Dedifferentiated amniotic fluid mesenchymal stem cell (primary cell): ENCODE results near the gene SLFNL1.

ENCODE experiments used
- DNase-seq: peaks from one replicate; pipeline ENCODE4 v3.0.0-alpha.2; 2016; ENCODE audit errors: extremely low spot score

SLFNL1 gene

GRCh38 chr1:41021526-41022308, at the start of gene SLFNL1:
Gene SLFNL1, minus strand, starts transcription at chr1:41021725. Its CDS starts 1,065 bp downstream, at chr1:41020660.
- no peak for DNase-seq

- DNase-seq: no peak
Observed at GRCh38 chr1:41056907-41057306, 35.4 kb upstream of the SLFNL1 start.

DNA sequence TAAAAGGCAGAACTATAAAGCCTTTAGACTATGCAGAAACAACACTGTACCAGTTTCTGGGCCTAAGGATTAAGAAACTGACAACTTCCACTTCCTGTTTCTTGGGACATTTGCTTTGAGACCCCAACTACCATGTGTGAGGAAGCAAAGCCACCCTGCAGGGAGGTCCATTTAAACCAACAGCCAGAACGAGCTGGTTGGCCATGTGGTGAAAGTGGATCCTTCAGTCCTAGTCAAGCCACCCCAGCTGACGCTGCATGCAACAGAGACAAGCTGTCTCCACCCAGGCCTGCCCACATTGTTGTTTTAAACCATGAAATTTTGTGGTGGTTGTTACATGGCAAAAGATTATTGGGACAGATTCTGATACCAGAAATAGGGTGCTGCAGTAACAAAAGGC, 31.8 kb upstream of the SLFNL1 start:
- no peak for DNase-seq

GRCh38 chr1:41051022-41051421, 29.5 kb upstream of the SLFNL1 start:
- no peak for DNase-seq

DNA sequence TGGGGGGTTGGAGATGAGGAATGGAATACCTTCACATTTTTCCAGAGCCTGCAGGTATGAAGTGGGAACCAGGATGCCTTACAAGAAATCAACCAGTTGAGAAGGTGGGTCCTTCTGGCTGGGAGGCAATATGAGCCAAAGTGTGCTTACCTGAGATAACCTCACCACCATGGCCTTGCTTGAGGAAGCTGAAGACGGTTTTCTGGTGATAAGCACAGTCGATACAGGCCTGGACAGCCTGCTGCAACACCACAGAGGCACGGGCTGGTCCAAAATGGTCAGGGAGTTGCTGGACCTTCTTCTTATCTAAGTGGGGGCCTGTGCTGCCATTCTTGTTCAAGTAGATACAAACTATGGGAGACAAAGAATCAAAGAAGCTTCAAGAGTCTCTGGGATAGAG, 27.0 kb upstream of the SLFNL1 start:
- no peak for DNase-seq

GRCh38 chr1:41046347-41046775, 24.8 kb upstream of the SLFNL1 start:
- no peak for DNase-seq

- DNase-seq: peak; percentile 20
Observed at GRCh38 chr1:41045740-41046139, 24.2 kb upstream of the SLFNL1 start.

GRCh38 chr1:41044187-41044586, 22.7 kb upstream of the SLFNL1 start:
- no peak for DNase-seq

DNA sequence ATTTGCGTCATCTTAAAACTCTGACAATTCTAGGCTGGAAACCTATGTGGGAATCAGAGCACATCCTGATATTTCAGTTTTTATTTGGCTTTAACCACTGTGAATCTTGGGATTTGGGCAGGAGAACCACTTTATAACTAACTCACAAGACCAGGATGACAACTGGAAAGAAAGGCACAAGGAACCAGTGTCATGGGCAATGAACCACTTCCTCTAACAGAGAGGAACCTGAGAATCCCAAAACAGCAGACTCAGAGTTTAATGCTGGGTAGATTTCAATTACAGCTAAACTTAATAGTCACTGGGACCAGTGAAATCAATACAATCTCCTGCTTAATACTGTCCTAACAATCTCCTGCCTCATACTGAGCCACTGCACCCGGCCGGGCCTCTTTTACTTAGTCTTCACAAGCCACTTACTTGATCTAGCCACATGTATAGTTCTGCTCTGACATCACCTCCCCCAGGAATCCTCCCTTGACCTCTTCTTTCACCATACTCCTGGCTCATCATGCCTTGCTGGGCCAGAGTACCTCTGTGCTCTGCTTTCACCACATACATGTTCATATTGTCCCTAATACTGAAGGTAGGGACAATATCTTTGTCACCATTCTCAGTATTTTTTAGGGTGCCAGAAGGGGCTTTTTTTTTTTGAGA, 20.2 kb upstream of the SLFNL1 start:
- no peak for DNase-seq

- no peak for DNase-seq
Observed at GRCh38 chr1:41038110-41038509, 16.6 kb upstream of the SLFNL1 start.

DNA sequence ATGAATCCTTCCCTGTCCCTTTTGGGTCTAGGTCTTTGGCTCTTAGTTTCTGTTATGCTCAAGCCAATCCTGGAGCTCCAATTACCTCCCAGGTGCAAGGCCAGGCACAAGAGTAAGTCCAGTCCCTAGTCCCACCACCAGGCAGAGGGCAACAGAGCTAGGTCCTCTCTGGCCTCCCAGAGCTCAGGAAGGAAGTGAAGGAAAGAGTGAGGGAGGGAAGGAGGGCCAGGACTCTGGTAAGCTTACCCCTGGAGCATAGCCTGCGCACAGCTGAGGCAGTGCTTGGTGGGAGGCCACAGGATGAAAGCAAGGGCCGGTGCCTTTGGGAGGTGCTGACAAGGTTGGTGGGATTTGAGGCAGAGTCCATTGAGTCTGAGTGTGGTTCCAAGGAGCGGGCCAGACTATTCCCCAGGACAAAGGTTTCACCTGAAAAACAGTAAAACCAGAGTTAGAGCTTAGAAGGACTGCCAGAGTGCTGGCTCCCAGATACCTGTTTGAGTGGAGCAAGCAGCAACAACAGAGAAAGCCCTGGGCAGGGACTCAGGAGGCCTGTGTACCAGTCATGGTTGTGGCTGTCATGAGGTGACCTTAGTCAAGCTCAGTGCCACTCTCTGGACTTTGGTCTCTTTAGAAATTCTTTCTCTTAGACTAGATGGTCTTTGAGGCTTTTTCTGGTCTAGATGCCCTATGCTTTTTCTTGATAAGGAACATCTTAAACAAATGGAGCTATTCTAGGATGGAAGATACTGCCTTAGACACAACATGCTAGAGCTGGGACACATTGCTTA, 15.8 kb upstream of the SLFNL1 start:
- no peak for DNase-seq

- no peak for DNase-seq
Observed at GRCh38 chr1:41033272-41033671, 11.7 kb upstream of the SLFNL1 start.

DNA sequence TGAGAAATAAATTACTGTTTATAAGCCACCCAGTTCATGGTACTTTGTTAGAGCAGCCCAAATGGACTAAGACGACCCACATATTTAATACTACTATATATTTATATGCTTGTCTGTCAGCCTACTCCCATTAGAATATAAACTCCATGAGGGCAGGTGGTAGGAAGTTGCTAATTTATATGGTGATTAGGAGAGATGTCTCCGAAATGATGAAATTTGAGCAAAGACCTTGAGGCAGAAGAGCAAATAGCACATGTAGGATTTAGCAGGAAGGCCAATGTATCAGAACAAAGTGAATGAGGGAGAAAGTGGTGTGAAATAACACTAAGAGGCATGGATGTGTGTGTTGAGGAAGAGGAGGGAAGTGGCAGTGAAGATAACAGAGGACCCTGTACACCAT, 10.6 kb upstream of the SLFNL1 start:
- no peak for DNase-seq

GRCh38 chr1:41030872-41031616, 9.5 kb upstream of the SLFNL1 start:
- no peak for DNase-seq

GRCh38 chr1:41028034-41028642, 6.6 kb upstream of the SLFNL1 start:
- no peak for DNase-seq

- DNase-seq: no peak
Observed at GRCh38 chr1:41025979-41026819, 4.7 kb upstream of the SLFNL1 start.

DNA sequence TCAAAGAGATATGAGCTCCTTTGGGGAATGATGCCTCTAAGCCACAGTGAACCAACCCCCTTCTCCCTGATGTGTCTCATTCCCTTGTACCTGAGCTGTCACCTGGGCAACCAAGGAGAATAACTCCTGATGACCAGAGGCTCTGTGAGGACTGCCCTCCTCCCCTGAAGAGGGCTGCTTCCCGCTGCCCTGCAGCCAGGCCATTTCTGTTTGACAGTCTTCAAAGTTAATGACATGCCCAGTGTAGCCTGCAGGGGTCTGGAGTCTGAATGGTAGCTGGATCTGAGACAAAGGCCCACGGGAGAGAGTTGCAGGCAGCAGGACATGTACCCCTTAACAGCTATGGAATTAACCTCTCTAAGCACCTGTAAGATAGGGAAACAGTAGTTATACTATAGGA, 3.4 kb upstream of the SLFNL1 start:
- DNase-seq: no peak

DNA sequence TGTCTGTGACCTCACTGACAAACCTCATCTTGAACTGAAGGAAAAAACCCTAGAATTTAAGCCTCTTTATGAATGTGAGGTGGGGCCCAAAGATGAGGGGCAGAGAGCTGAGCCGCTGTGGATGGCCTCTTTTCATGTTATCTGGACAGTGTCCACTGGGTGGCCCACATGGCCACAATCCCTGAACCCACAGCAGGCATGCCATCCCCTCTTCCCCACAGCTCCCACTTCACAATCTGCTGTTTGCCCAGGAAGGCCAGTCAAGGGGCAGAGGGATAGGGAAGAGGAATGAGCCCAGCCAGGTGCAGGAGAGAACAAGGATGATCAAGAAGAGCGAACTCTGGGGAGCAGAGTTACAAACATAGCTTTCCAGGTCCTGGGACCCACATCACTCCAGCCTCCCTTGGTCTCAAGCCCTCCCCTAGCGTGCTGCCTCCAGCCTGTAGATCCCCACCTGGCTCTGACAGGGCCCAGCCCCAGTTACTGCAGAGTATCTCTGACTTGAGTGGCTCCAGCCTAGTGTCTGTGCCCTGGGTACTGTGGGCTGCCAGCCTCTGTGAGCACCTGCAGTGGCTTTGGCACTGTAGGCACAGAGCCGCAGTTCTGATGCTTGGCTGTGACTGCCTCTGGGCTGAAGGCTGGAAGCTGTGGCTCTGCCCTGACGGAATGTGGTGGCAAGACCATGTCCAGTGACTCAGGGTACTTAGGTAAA, 1.9 kb upstream of the SLFNL1 start:
- DNase-seq: no peak

- no peak for DNase-seq
Observed at GRCh38 chr1:41022424-41022823, 899 bp upstream of the SLFNL1 start.

GRCh38 chr1:41020654-41021053, 871 bp downstream of the SLFNL1 start:
- DNase-seq: no peak
